ENCODE measurements around the gene TRRAP. TPM values are rescaled to one million over a fixed set of nuclear protein-coding genes. Genes with fewer than 3 reads are reported as not detected.

Gene TRRAP
- total and polyA plus RNA-seq, 10 donors = 8.4 to 73.4 (median 57.5) TPM

DNA sequence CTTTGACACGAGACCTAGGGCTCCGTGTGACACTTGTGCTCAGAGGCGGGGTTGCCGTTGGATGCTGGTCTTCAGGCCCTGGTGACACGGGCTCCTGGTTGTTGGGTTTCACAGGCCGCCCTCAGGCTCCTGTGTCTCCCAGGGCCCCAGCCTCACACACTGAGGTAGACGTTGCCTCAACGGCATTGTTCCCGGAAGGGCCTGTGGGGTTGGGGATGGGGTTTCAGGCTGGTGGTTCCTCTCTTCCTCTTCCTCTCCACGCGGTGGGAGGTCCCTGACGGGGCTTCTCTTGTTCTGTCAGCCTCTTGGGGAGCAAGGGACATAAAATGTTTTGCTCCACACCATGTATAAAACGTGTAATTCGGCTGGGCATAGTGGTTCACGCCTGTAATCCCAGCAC is 125.1 kb downstream of the TRRAP start:
- DNase-seq = no peak
- no peak overlapping the region for H3K27ac ChIP-seq
- TF ChIP-seq POLR2A (IDR thresholded peaks at IDR 0.05) (no peak), POLR2AphosphoS5 (IDR thresholded peaks at IDR 0.05) (no peak)
- TF ChIP-seq, protein P1, sequence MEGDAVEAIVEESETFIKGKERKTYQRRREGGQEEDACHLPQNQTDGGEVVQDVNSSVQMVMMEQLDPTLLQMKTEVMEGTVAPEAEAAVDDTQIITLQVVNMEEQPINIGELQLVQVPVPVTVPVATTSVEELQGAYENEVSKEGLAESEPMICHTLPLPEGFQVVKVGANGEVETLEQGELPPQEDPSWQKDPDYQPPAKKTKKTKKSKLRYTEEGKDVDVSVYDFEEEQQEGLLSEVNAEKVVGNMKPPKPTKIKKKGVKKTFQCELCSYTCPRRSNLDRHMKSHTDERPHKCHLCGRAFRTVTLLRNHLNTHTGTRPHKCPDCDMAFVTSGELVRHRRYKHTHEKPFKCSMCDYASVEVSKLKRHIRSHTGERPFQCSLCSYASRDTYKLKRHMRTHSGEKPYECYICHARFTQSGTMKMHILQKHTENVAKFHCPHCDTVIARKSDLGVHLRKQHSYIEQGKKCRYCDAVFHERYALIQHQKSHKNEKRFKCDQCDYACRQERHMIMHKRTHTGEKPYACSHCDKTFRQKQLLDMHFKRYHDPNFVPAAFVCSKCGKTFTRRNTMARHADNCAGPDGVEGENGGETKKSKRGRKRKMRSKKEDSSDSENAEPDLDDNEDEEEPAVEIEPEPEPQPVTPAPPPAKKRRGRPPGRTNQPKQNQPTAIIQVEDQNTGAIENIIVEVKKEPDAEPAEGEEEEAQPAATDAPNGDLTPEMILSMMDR (IDR thresholded peaks at IDR 0.05 in 8 of 11, conservative IDR thresholded peaks at IDR 0.05 in 3 of 11) = no peak

DNA sequence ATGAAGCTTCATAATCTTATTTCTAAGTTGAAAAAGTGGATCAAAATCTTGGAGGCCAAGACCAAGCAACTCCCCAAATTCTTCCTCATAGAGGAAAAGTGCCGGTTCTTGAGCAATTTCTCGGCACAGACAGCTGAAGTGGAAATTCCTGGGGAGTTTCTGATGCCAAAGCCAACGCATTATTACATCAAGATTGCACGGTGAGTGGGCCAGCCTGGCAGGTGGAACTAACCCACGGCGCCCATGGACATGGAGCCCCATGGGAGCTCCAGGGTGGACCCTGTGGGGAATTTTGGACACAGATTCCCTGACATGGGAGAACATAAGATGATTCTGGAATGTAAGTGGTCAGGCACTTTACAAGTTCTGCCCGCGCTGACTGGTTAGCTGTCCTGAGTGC is 125.9 kb downstream of the TRRAP start:
- no peak overlapping the region for H3K4me3 ChIP-seq
- 90 to 96% (median 94%) methylated on average over 8 of the region's 8 CpGs for WGBS, 5 donors
- TF ChIP-seq POLR2A (IDR thresholded peaks at IDR 0.05) (no peak), POLR2AphosphoS5 (IDR thresholded peaks at IDR 0.05) (no peak)
- TF ChIP-seq, protein P1 (IDR thresholded peaks at IDR 0.05 in 8 of 11, conservative IDR thresholded peaks at IDR 0.05 in 3 of 11) = no peak
- no peaks in the 10 kb centered on the region for H3K27me3 ChIP-seq (replicated peaks in 1 of 7)
- peaks cover 3 to 100% (median 95%) of the 10 kb centered on the region in 6 donors for H3K36me3 ChIP-seq
- H3K9me3 ChIP-seq = no peaks in the 10 kb centered on the region
- intact Hi-C loops (cut with DNase I; ENCODE audit: low total_unique reads) = no loop called here
- H3K4me1 ChIP-seq = peaks cover 0 to 10% (median 0%) of the 10 kb centered on the region in 6 donors
- DNase-seq = no peak
- no peak overlapping the region for H3K27ac ChIP-seq

More for the DNA sequence above, 125.1 kb downstream of the TRRAP start:
- WGBS, 5 donors = 82 to 91% (median 86%) methylated on average over 13 to 15 of the region's 15 CpGs
- intact Hi-C loops (cut with DNase I; ENCODE audit: low total_unique reads) = no loop called here
- no peak overlapping the region for H3K4me3 ChIP-seq
- H3K4me1 ChIP-seq = peaks cover 0 to 10% (median 0%) of the 10 kb centered on the region in 6 donors
- H3K36me3 ChIP-seq = peaks cover 3 to 100% (median 94%) of the 10 kb centered on the region in 6 donors
- no peaks in the 10 kb centered on the region for H3K9me3 ChIP-seq
- H3K27me3 ChIP-seq (replicated peaks in 1 of 7) = no peaks in the 10 kb centered on the region

DNA sequence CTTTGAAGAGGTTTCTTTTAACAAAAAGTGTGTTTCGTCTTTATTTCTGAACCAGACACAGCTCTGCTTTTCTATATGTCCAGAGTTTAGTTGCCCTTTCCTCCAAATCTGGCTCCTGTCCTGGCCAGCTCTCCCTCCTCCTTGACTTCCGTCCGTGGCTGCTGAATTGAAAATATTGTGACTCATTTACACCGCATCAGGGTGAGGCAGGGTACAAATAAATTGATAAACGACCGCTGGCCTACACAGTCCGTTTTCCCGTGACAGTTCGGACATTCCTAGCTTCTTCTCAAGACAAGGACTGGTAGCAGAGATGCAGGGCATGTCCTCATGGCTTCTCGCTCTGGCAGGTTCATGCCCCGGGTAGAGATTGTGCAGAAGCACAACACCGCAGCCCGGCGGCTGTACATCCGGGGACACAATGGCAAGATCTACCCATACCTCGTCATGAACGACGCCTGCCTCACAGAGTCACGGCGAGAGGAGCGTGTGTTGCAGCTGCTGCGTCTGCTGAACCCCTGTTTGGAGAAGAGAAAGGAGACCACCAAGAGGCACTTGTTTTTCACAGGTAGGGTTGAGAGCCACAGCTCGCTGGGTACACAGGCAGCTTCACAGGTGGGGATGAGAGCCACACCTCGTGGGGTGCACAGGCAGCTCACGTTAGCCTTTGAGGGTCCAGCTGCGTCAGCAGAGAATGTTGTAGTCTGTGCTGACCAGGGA is 126.6 kb downstream of the TRRAP start:
- 96 to 98% (median 96%) methylated on average over 26 of the region's 26 CpGs for WGBS, 5 donors
- DNase-seq = no peak
- no peak overlapping the region for H3K4me3 ChIP-seq
- H3K9me3 ChIP-seq = no peaks in the 10 kb centered on the region
- no peak overlapping the region for H3K27ac ChIP-seq
- intact Hi-C loops (cut with DNase I; ENCODE audit: low total_unique reads) = no loop called here
- peak in 2 of 3 donors; percentile 19 to 22 for TF ChIP-seq POLR2AphosphoS5 (IDR thresholded peaks at IDR 0.05)
- TF ChIP-seq, protein P1 (IDR thresholded peaks at IDR 0.05 in 8 of 11, conservative IDR thresholded peaks at IDR 0.05 in 3 of 11) = no peak
- peaks cover 0 to 10% (median 0%) of the 10 kb centered on the region in 6 donors for H3K4me1 ChIP-seq
- H3K27me3 ChIP-seq (replicated peaks in 1 of 7) = no peaks in the 10 kb centered on the region
- peaks cover 3 to 100% (median 95%) of the 10 kb centered on the region in 6 donors for H3K36me3 ChIP-seq

DNA sequence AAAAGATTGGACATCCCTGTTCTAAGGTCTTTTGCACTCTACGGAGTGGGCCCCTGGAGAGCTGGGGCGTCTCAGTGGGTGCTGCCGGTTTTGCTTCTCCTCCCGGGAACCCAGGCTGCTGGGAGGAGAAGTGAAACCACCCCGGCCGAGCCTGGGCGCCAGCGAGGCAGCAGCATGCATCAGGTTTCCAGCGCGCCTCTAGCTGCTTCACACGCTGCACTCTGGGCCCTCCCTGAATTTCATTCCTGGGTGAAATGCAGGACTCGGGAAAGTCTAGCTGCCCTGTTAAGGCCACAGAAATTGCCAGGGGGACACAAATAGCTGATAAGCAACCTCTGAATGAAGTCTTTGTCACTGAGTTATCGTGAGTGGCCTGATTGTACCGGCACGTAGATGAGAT is 127.4 kb downstream of the TRRAP start:
- peaks cover 3 to 100% (median 94%) of the 10 kb centered on the region in 6 donors for H3K36me3 ChIP-seq
- no peak for TF ChIP-seq POLR2A (IDR thresholded peaks at IDR 0.05)
- peak in 2 of 3 donors; percentile 25 to 43 for TF ChIP-seq POLR2AphosphoS5 (IDR thresholded peaks at IDR 0.05)
- H3K4me1 ChIP-seq = peaks cover 0 to 10% (median 0%) of the 10 kb centered on the region in 6 donors
- intact Hi-C loops (cut with DNase I; ENCODE audit: low total_unique reads) = no loop called here
- H3K27ac ChIP-seq = no peak overlapping the region
- H3K4me3 ChIP-seq = no peak overlapping the region
- H3K27me3 ChIP-seq (replicated peaks in 1 of 7) = no peaks in the 10 kb centered on the region
- peak; percentile 88 for DNase-seq
- no peaks in the 10 kb centered on the region for H3K9me3 ChIP-seq
- 77 to 81% (median 78%) methylated on average over 9 to 15 of the region's 15 CpGs for WGBS, 5 donors
